GF-D8 (cell line): ENCODE data around the gene CNN3.

Experiments
- DNase-seq: peaks from one replicate; lab custom pipeline; 2025; lab: John Stamatoyannopoulos, UW

The CNN3 gene

GRCh38 chr1:94926915-94927404, at the start of gene CNN3:
CNN3 (minus strand) TSS chr1:94927110; CDS start chr1:94926894, 216 bp downstream.
- no peak for DNase-seq

- DNase-seq = no peak
Measured at GRCh38 chr1:94974824-94975223, 47.9 kb upstream of the CNN3 start.

DNA sequence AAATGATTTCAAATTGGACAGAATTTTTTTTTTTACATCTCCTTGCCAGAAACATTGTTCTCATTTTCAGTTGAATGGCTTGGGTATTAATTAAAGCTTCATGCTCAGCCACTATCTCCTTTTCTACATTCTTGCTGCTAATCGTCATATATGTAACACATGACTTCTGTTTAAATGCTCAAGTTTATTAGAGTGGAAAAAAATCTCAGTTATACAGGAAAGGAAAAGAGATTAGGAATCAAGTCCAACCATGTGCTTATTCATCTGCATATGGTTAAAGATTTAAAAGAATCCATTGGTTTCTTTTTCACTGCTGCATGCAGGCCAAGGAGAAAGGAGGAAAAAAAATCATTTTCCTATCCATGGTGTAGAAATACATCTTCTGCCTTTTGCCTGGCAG, 47.3 kb upstream of the CNN3 start:
- no peak for DNase-seq

DNA sequence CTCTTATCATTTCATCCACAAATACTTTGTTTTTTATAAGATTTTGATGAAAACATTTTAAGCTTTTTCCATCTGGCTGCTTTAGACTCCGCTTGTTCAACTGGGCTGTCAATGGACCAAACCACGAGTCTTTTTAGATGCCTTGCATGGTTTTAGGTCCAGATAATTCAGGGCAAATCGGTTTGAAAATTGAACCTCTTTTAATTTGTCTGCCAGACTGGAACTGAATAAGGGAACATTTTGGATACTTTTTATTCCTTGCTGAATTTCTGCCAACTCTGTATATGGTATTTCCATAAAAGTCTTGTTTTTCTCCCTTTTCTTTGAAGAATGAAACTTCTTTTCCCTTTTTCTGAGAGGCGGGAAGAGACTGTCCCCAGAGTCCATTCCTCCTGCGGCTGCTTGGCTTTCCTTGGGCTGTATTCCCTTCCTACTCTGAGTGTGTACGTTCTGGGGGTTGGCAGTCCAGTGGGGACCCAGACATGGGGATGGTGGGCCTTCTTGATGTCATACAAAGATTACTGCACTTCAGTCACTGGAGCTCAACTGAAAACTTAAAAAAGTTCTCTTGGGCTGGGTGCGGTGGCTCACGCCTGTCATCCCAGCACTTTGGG, 46.5 kb upstream of the CNN3 start:
- no peak for DNase-seq

DNA sequence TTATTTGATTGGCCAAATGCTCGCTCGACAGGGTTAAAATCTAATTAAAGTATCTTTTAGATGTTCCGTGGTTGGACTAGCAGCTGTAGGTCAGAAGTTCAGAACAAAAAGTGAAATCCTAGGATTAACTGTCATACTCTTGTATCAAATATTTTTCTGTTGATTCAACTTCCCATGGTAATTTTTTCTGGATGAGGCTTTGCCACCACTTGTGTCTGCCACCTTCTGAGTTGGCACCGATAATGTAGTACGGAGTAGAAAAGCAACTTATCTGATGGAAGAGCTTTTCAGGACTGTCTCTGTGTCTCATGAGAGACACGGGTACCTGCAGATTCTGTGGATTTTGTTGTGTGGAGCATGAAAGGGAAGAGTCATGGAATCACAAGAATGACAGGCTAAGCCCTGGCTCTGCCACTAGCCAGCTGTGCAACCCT, 44.6 kb upstream of the CNN3 start:
- DNase-seq = no peak

DNA sequence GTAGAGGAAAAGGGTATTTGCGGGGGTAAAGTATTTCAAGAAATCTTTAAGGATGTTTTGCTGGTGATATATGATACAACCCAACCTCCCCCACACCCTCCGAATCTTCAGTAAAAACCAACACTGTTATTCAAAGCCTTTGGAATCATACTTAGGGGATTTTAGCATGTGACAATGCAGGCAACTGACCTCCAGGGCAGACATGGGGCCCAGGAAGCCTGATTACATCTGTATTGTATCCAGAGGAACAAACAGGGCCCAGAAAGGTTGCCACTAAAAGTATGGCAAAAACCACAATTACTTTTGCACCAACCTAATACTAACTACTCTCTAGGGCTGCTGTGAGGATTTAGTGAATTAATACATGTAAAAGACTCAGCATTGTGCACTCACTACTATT, 43.9 kb upstream of the CNN3 start:
- DNase-seq = no peak

GRCh38 chr1:94969137-94969536, 42.2 kb upstream of the CNN3 start:
- no peak for DNase-seq

DNA sequence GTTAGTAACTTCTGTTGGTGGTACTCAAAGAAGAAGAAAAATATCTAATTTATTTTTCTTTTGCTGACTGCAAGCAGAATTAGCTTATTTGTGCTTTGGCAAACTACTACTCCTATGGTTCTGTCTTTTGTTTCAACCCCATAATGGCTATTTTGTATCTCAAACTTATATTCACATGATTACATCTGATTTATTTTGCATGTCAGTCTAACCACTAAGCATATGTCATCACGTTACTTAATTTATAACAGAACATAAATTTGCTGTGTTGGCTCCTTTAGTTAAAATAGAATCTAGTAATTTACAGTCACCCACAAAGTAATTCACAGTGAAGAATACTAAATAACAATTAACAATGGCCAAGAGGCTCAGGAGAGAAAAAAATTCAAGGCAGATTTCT, 39.1 kb upstream of the CNN3 start:
- no peak for DNase-seq

GRCh38 chr1:94963864-94964263, 37.0 kb upstream of the CNN3 start:
- no peak for DNase-seq

DNA sequence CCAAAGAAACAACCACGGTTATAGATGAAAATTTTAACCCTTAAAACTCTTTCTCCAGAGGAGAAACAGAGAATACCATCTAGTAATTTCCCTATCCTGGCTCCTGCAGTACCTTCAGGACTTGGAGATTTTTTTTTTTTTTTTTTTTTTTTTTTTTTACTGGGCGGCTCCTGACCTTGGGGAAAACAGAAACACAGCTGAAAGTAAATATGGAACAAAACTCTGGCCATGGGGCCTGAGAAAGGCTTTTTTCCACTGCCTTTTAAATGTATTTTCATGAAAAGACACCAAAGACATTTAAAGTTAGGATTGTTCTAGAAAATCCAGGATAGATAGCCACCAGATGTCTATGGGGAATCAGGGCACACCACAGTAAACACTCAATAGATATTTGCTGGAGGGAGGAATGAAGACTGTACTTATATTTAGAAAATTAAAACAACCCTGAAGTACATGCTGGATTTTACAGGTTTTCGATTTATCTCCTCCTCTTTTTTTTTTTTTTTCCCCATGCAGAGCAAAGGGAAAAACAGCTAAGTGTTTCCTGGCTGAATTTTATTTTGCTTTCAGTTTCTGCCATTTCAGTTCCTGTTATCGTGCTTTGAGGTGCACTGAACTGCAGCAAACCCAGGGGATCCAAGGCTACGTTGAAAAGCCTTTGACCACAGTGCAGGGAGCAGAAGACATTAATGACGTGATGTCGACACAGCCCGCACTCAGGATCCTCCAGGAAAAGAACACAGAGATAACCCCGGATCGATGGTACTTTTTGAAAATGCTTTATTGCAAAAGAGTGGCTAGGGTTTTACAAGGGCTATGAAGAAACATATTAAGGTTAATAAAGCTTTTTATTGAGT, 35.7 kb upstream of the CNN3 start:
- peak; percentile 3 for DNase-seq

- no peak for DNase-seq
Measured at GRCh38 chr1:94961988-94962387, 35.1 kb upstream of the CNN3 start.

- no peak for DNase-seq
Measured at GRCh38 chr1:94961582-94961981, 34.7 kb upstream of the CNN3 start.

DNA sequence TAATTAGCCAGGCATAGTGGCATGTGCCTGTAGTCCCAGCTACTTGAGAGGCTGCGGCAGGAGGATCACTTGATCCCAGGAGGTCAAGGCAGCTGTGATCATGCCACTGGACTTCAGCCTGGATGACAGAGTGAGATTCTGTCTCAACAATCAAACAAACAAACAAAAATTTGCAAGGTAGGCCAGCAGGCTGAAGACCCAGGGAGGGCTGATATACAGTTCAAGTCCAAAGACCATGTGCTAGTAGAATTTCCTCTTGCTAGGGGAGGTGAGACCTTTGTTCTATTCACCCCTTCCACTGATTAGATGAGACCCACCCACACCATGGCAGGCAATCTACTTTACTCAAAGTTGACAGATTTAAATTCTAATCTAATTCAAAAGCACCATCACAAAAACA, 31.2 kb upstream of the CNN3 start:
- DNase-seq = no peak

- DNase-seq = no peak
Measured at GRCh38 chr1:94955767-94956632, 29.1 kb upstream of the CNN3 start.

GRCh38 chr1:94954263-94955220, 27.6 kb upstream of the CNN3 start:
- DNase-seq = no peak

- DNase-seq = no peak
Measured at GRCh38 chr1:94953746-94954145, 26.8 kb upstream of the CNN3 start.

- no peak for DNase-seq
Measured at GRCh38 chr1:94953107-94953506, 26.2 kb upstream of the CNN3 start.

DNA sequence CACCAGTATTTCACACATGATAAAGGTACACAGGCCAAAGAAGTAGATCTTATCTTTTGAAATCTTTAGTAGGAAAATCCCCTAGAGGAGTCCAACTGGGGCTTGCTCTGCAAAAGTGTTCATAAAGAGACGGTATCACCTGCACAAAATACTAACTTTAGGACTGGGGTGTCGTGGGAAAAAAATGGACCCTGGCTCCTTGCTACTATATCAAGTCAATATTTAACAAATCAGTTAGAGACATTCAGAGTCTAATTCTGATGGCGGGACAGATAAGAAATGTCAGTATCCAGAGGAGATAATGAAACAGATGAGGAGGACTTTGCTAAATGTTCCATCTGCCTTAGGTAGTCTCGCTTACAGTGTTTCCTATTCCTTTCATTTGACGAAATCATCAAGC, 25.6 kb upstream of the CNN3 start:
- no peak for DNase-seq

DNA sequence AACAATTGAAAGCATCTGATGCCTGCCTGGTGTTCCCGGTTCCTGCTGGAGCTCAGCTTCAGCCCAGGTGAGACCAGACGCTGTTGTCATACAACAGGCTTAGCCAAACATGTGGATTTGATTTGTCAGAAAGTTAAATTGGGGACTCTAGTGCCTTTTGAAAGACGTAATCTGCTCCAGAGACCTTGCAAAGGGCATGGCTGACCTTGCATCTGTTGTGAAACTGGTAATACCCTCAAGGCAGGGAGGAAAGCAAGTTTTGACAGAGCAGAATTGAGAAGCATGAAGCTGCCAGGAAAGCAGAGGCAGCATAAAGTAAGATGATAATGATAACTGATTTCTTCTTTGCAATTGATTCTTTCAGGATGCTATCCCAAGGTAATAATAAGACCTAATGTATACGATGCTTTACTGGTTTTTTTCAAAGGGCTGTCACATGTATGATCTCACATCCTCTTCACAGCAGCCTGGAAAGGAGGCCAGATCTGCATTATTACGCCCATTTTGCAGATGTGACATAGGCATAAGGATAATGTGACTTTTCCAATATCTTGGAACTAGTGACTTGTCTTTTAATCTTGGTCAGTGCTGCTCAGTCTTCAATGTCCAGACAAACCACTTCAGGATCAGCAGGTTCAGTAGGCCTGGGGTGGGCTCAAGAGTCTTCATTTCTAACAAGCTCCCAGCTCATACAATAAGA, 24.7 kb upstream of the CNN3 start:
- no peak for DNase-seq

DNA sequence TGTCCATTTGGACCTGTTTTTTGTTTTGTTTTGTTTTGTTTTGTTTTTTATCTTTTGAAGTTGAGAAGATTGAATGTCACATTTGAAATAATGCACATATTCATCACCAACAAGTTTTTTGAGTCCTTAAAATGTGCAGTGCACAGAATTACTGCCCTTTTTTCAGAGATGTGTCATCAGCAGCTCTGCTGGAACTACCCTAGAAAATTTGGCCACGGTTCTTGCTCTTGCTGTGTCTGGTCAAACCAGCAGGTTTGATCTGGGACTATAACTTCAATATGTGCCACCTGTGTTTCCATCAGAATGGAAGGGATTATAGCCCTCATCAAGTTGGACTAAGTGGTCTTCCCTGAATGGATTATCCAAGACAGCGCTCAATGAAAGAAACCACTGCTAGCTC, 24.1 kb upstream of the CNN3 start:
- no peak for DNase-seq
